ENCODE measurements around the gene DNAAF8.

The DNAAF8 gene

GRCh38 chr16:4785758-4786433 lies 51.6 kb downstream of the DNAAF8 start:
- DNase-seq: no peak

GRCh38 chr16:4787068-4787467 lies 52.7 kb downstream of the DNAAF8 start:
- no peak for DNase-seq

- no peak for DNase-seq
Measured at GRCh38 chr16:4787627-4788482, 53.5 kb downstream of the DNAAF8 start, which contains the start of gene SEPTIN12. Gene SEPTIN12 (minus strand): TSS chr16:4788345. CDS start chr16:4787645, 700 bp downstream.

- DNase-seq: no peak
Measured at GRCh38 chr16:4788489-4788889, 54.2 kb downstream of the DNAAF8 start.

- DNase-seq: no peak
Measured at GRCh38 chr16:4788910-4789309, 54.6 kb downstream of the DNAAF8 start.

- no peak for DNase-seq
Measured at GRCh38 chr16:4790261-4790660, 55.9 kb downstream of the DNAAF8 start.

GRCh38 chr16:4790871-4791270 lies 56.5 kb downstream of the DNAAF8 start:
- no peak for DNase-seq

GRCh38 chr16:4792951-4793513 lies 58.7 kb downstream of the DNAAF8 start:
- no peak for DNase-seq

- DNase-seq: no peak
Measured at GRCh38 chr16:4795181-4795827, 61.0 kb downstream of the DNAAF8 start, which contains the start of gene SMIM22. Gene SMIM22 (plus strand): TSS chr16:4795369. CDS start chr16:4795735, 366 bp downstream.

- no peak for DNase-seq
Measured at GRCh38 chr16:4795828-4796572, 61.7 kb downstream of the DNAAF8 start.

GRCh38 chr16:4796982-4797804 lies 62.9 kb downstream of the DNAAF8 start:
- DNase-seq: no peak

GRCh38 chr16:4797805-4798252 lies 63.5 kb downstream of the DNAAF8 start:
- no peak for DNase-seq

GRCh38 chr16:4798456-4798855 lies 64.1 kb downstream of the DNAAF8 start:
- DNase-seq: no peak
